T-helper 2 cell treated with Interferon-gamma antibody and Interleukin-4, amounts not matched to agents 5 μg/mL and 100 μg/mL, for 36 hours (primary cell): ENCODE results near the gene ZNF662.

ENCODE experiments used
- DNase-seq: peaks from one replicate; pipeline ENCODE4 v3.0.0; 2021; ENCODE audit warnings: low spot score
- H3K27ac Mint-ChIP-seq: one replicate; pipeline ENCODE4 v1.8.0; 2021; ENCODE audit warnings: mild to moderate bottlenecking, mixed read lengths
- H3K27me3 Mint-ChIP-seq: one replicate; pipeline ENCODE4 v1.8.0; 2021; ENCODE audit warnings: low read depth, mixed read lengths
- H3K36me3 Mint-ChIP-seq: one replicate; pipeline ENCODE4 v1.8.0; 2021; ENCODE audit warnings: low read depth, mixed read lengths
- H3K4me1 Mint-ChIP-seq: one replicate; pipeline ENCODE4 v1.8.0; 2021; ENCODE audit warnings: low read depth, mixed read lengths
- H3K4me3 Mint-ChIP-seq: one replicate; pipeline ENCODE4 v1.8.0; 2022; ENCODE audit warnings: mild to moderate bottlenecking, moderate library complexity, mixed read lengths
- H3K9me3 Mint-ChIP-seq: one replicate; pipeline ENCODE4 v1.8.0; 2021; ENCODE audit warnings: mixed read lengths

The ZNF662 gene

DNA sequence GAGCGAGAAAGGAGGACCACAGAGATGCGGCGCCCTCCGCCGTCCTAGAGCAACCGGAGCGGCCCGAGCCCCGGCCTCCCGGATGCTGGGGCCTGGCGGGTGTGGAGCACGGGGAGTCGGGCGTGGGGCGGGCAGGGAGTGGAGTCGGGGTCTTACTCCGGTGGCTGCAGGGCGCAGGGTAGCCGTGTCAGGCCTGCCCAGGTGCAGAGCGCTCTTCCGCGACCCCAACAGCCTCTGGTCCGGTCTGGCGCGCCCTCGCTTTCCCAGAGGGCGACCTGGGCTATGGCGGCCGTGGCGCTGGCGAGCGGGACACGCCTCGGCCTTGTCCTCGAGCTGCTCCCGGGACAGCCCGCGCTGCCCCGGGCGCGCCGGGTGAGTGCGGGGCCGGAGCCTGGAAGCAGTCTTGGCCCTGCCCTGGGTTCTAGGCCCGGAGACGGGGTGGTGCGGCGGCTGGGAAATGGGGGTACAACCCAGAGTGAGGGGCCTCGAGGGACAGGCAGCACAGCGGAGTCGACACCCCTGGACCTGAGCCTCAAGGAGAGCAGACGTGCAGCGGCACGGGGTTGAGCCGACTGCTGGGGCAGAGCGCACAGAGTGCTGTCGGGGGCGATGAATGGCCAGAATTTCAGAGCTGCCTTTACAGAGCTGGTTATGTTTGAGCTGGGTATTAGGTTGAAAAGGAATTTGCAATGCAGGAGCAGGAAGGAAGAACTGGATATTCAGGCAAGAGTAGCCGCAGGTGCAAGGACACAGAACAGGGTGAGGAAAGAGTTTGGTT lies at the start of gene ZNF662:
TSS of gene ZNF662 (plus strand) at position 73 of the 778 bp plus-strand sequence. CDS start 1,973 bp downstream, outside the sequence.
- Mint-ChIP-seq H3K9me3 (peaks cover 38% of the 10 kb centered on the region), H3K4me1 (peaks cover 5% of the 10 kb centered on the region), H3K27ac (no peak within 1 kb of the TSS), H3K36me3 (peaks cover 12% of the 10 kb centered on the region), H3K4me3 (peak within 1 kb of the TSS; percentile 30), H3K27me3 (peaks cover 34% of the 10 kb centered on the region)
- DNase-seq = no peak

DNA sequence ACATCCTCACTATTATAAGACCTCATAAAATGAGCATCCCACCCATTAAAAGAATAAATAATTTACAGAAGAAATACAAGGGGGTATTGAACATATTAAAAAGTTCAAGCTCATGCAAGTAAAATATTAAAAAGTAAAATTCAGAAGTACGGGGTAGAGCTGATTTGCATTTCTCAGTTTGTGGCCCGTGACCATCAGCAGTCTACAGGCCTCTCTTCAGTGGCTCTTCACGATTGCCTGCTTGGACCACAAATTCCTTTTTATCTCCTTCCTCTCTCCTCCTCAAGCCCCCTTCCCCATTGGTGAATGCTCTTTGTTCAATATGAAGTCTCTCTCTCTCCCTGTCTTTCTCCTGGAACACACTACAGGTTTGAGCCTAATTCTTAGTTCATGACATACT lies 49.4 kb upstream of the ZNF662 start:
- peaks cover 19% of the 10 kb centered on the region for H3K27me3 Mint-ChIP-seq
- no peaks in the 10 kb centered on the region for H3K36me3 Mint-ChIP-seq
- no peak overlapping the region for H3K27ac Mint-ChIP-seq
- no peak for DNase-seq
- H3K4me1 Mint-ChIP-seq = no peaks in the 10 kb centered on the region
- no peak overlapping the region for H3K4me3 Mint-ChIP-seq
- H3K9me3 Mint-ChIP-seq = peaks cover 3% of the 10 kb centered on the region

DNA sequence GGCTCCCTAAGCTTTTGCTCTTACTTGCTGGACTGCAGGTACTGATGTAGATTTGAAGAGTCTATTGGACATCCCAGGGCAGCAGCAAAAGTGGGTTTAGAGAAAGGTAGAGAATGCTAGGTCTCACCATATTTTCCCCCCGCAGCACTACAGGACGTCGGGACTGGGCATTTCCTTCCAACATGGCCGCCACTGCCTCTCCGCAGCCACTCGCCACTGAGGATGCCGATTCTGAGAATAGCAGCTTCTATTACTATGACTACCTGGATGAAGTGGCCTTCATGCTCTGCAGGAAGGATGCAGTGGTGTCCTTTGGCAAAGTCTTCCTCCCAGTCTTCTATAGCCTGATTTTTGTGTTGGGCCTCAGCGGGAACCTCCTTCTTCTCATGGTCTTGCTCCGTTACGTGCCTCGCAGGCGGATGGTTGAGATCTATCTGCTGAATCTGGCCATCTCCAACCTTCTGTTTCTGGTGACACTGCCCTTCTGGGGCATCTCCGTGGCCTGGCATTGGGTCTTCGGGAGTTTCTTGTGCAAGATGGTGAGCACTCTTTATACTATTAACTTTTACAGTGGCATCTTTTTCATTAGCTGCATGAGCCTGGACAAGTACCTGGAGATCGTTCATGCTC lies 41.5 kb upstream of the ZNF662 start:
- DNase-seq = no peak
- no peaks in the 10 kb centered on the region for H3K4me1 Mint-ChIP-seq
- no peaks in the 10 kb centered on the region for H3K36me3 Mint-ChIP-seq
- peaks cover 3% of the 10 kb centered on the region for H3K9me3 Mint-ChIP-seq
- H3K4me3 Mint-ChIP-seq = no peak overlapping the region
- H3K27ac Mint-ChIP-seq = no peak overlapping the region
- H3K27me3 Mint-ChIP-seq = peaks cover 28% of the 10 kb centered on the region

DNA sequence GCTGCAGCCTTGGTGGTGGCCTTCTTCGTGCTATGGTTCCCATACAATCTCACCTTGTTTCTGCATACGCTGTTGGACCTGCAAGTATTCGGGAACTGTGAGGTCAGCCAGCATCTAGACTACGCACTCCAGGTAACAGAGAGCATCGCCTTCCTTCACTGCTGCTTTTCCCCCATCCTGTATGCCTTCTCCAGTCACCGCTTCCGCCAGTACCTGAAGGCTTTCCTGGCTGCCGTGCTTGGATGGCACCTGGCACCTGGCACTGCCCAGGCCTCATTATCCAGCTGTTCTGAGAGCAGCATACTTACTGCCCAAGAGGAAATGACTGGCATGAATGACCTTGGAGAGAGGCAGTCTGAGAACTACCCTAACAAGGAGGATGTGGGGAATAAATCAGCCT lies 40.7 kb upstream of the ZNF662 start:
- no peaks in the 10 kb centered on the region for H3K4me1 Mint-ChIP-seq
- no peak overlapping the region for H3K4me3 Mint-ChIP-seq
- H3K27ac Mint-ChIP-seq = no peak overlapping the region
- no peak for DNase-seq
- no peaks in the 10 kb centered on the region for H3K36me3 Mint-ChIP-seq
- peaks cover 25% of the 10 kb centered on the region for H3K27me3 Mint-ChIP-seq
- H3K9me3 Mint-ChIP-seq = no peaks in the 10 kb centered on the region

DNA sequence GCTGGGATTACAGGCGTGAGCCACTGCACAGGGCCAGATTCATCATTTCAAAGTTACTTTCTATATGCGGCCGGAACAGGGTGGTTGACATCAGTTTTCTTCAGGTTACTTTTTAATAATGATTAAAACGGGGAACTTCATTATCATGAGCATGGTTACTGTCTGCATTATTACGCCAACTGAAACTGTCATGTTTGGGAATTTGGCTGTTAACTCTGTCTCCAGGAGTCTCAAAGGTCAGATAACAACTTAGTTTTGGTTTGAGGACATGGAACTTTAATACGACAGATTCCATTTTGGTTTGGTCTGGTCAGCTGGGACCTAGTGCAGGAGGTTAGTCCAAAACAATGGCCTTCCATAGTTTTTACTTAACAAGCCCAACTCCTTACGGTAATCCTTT lies 38.8 kb upstream of the ZNF662 start:
- no peaks in the 10 kb centered on the region for H3K4me1 Mint-ChIP-seq
- H3K27me3 Mint-ChIP-seq = peaks cover 11% of the 10 kb centered on the region
- no peak overlapping the region for H3K27ac Mint-ChIP-seq
- no peak for DNase-seq
- no peaks in the 10 kb centered on the region for H3K9me3 Mint-ChIP-seq
- no peaks in the 10 kb centered on the region for H3K36me3 Mint-ChIP-seq
- no peak overlapping the region for H3K4me3 Mint-ChIP-seq

DNA sequence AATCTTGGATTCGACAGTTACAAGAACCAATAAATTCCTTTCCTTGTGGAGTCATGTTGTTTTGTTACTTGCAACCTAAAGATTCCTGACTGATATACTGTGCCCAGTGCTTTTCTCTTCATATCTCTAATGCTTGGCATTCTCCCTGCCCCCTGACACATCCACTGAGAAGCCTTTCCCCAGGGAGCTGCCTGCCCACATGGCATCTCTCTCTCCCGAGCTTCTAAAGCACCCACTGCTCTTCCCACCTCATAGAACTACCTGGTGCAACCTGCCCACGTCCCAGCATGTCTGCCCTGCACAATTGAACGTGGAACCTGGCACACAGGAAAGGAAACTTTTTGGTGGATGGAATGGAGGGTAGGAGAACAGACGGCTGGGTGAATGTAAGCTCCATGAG lies 37.1 kb upstream of the ZNF662 start:
- no peak overlapping the region for H3K27ac Mint-ChIP-seq
- H3K27me3 Mint-ChIP-seq = peaks cover 5% of the 10 kb centered on the region
- no peak for DNase-seq
- H3K4me3 Mint-ChIP-seq = no peak overlapping the region
- H3K4me1 Mint-ChIP-seq = no peaks in the 10 kb centered on the region
- no peaks in the 10 kb centered on the region for H3K36me3 Mint-ChIP-seq
- H3K9me3 Mint-ChIP-seq = no peaks in the 10 kb centered on the region

DNA sequence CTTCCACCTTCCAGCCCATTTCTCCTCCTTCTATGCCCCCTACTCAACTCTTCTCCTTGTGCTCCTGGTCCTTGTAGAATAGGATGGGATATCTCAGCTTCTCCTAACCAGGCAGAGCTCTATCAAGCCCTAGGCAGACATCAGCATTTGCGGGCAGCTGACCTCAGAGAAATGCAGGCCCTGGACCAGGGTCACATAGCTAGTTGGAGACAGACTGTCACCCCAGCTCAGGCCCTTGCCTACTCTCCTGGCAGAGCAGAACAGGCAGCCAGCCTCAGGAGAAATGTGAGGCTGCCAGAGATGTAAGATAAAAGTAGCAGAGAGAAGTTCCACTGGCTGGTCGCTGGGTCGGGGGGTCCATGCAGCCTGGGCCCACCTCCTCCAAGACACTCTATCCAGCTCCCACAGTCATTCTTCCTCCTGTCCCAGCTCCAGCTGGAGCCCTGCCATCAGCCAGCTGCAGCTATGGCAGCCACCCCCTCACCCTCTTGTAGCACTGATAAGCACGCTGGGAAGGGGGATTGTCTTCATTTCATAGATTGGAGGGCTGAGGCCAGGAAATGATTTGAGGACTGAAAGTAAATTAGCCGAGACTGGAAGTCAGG lies 34.2 kb upstream of the ZNF662 start:
- Mint-ChIP-seq H3K27ac (no peak overlapping the region), H3K4me3 (no peak overlapping the region), H3K4me1 (no peaks in the 10 kb centered on the region), H3K36me3 (no peaks in the 10 kb centered on the region), H3K27me3 (peaks cover 7% of the 10 kb centered on the region), H3K9me3 (no peaks in the 10 kb centered on the region)
- no peak for DNase-seq

DNA sequence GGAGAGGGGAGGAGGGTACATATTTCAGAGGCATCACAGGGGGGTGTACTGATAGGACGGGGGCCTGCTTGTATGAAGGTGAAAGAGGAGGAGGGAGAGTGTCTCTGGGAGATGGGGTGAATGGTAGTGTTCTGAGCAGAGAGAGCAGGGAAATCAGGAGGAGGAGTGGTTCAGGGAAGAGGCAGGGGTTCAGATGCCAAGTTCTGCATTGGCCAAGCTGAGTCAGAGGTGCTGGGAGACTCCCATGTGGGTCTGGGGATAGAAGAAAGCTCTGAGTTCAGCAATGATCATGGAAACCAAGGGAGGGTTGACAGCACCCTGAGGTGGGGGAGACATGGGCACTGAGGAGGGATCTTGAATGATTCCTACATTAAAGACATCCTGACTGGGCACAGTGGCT lies 33.2 kb upstream of the ZNF662 start:
- no peaks in the 10 kb centered on the region for H3K4me1 Mint-ChIP-seq
- H3K4me3 Mint-ChIP-seq = no peak overlapping the region
- H3K9me3 Mint-ChIP-seq = no peaks in the 10 kb centered on the region
- no peaks in the 10 kb centered on the region for H3K36me3 Mint-ChIP-seq
- DNase-seq = no peak
- H3K27me3 Mint-ChIP-seq = peaks cover 11% of the 10 kb centered on the region
- no peak overlapping the region for H3K27ac Mint-ChIP-seq

DNA sequence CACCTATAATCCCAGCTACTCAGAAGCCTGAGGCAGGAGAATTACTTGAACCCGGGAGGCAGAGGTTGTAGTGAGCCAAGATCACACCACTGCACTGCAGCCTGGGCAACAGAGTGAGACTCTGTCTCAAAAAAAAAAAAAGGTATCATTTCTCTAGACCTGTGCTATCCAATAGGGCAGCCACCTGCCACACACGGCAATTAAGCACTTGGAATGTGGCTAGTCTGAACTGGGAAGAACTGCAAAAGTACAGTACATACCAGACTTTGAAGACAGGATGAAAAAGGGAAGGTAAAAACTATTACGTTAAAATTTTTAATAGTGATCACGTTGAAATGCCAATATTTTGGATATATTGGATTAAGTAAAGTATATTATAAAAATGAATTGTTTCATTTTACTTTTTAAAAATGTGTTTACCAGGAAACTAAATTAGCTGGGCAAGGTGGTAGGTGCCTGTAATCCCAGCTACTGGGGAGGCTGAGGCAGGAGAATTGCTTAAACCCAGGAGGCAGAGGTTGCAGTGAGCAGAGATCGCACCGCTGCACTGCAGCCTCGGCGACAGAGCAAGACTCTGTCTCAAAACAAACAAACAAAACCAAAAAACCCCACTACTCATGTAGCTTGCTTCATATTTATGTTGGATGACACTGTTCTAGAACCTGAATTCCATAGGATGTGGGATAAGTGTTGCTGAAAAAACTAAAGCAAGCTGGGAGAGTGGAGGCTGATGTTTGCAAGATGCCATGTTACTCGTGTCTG lies 32.5 kb upstream of the ZNF662 start:
- H3K27ac Mint-ChIP-seq = no peak overlapping the region
- DNase-seq = no peak
- H3K9me3 Mint-ChIP-seq = no peaks in the 10 kb centered on the region
- H3K4me3 Mint-ChIP-seq = no peak overlapping the region
- peaks cover 15% of the 10 kb centered on the region for H3K27me3 Mint-ChIP-seq
- H3K36me3 Mint-ChIP-seq = no peaks in the 10 kb centered on the region
- H3K4me1 Mint-ChIP-seq = no peaks in the 10 kb centered on the region

DNA sequence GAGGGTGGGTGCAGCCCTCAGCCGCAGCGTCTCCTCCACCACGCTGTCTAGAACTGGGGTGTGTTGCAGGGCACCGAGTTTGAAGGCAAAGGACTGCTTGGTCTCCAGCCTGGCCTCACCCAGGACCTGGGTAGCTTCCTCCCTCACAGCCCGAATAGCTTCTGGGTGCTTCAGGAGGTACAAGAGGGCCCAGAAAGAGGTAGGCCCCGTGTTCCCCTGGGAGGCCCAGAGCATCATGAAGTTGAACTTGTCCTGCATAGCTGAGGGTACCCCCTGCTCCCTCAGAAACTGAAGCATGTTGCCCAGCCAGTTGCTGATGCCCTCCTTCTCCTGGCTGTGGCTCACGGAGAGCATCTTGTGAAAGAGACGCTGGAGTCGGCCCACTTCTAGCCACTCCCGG lies 31.2 kb upstream of the ZNF662 start:
- peaks cover 20% of the 10 kb centered on the region for H3K27me3 Mint-ChIP-seq
- H3K4me3 Mint-ChIP-seq = no peak overlapping the region
- DNase-seq = no peak
- no peaks in the 10 kb centered on the region for H3K36me3 Mint-ChIP-seq
- no peaks in the 10 kb centered on the region for H3K4me1 Mint-ChIP-seq
- H3K9me3 Mint-ChIP-seq = no peaks in the 10 kb centered on the region
- H3K27ac Mint-ChIP-seq = no peak overlapping the region

DNA sequence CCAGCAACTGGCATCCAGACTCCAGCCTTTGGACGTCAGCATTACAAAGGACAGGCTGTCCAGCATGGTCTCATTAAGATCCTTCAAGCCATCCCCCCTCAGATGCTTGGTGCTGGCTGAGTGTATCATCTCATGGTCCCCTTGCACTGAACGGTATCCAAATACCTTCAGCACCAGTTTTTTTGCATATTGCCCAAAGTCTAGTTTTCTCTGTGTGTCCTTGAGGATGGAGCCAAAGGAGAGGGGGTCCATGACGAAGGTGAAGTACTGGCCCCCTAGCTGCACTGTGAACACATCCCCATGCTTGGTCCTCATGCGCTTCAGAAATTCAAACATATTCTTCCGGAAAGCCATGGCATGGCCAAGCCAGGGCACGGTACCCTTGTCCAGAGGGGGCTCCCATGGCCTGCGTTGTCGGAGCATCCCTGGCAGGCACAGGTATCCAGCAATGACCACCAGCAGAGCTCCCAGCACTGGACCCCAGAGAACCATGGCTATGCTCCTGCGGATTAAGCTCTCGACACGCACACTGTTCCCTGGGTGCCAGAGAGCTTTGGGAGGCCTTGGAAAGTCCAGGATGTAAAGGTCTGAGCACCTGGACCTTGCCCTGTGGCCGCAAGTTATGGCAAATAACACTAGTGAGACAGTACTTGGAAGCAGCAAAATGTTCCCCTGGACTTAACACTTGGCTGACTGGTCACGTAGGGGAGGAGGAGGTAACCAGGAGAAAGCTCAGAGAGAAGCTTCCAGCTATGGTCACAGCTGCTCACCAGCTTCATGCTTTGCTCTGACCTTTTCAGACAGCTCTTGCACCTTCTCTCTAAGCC lies 30.4 kb upstream of the ZNF662 start, which contains the start of gene CYP8B1:
TSS of gene CYP8B1 (minus strand) at position 555 of the 827 bp plus-strand sequence. CDS start at position 492, 63 bp downstream.
- Mint-ChIP-seq H3K27me3 (peaks cover 20% of the 10 kb centered on the region), H3K4me1 (peaks cover 3% of the 10 kb centered on the region), H3K4me3 (no peak within 1 kb of the TSS), H3K9me3 (no peaks in the 10 kb centered on the region), H3K36me3 (no peaks in the 10 kb centered on the region), H3K27ac (no peak within 1 kb of the TSS)
- DNase-seq = no peak

DNA sequence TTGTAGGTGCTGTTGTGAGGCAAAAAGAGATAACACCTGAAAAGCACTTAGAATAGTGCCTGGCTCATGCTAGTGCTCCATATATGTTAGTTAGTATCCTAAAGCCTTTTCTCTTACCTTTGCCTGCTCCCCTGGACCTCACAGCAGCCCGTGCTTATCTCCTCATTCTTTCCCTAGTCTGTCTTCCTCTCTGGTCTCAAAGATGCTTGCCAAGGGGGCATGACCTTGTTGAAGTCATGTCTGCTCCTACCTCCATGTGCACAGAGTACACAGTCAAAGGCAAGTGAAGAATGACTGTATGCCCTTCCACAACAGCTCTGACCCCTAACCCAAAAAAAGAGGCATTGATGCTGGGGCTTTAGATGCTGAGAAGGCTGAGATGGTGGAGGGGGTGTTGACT lies 29.5 kb upstream of the ZNF662 start:
- H3K4me1 Mint-ChIP-seq = peaks cover 8% of the 10 kb centered on the region
- no peak overlapping the region for H3K27ac Mint-ChIP-seq
- no peak overlapping the region for H3K4me3 Mint-ChIP-seq
- no peaks in the 10 kb centered on the region for H3K9me3 Mint-ChIP-seq
- DNase-seq = no peak
- no peaks in the 10 kb centered on the region for H3K36me3 Mint-ChIP-seq
- H3K27me3 Mint-ChIP-seq = peaks cover 20% of the 10 kb centered on the region
